Esophagus squamous epithelium (tissue), 4 donors: ENCODE measurements around the gene EXOC3L4.

Source experiments
- CTCF ChIP-seq, 6 experiments: fragments of 450-650 bp in 4 of 6; fragments of 200-600 bp in 2 of 6; sonication (generic) in 2 of 6; IDR thresholded peaks; one replicate each; pipeline ENCODE4 v1.5.1; 2016 to 2019; ENCODE audit warnings: antibody characterized with exemption in 6 of 6, mild to moderate bottlenecking in 4 of 6, moderate library complexity in 4 of 6
- POLR2A ChIP-seq, 4 donors: fragments of 450-650 bp; IDR thresholded peaks; one replicate each; pipeline ENCODE4 v1.6.1; 2017; ENCODE audit warnings: antibody characterized with exemption in 4 of 4, mild to moderate bottlenecking in 4 of 4, moderate library complexity in 3 of 4

GRCh38 chr14:103085106-103086091, 9.1 kb upstream of the EXOC3L4 start:
- TF ChIP-seq POLR2A (IDR thresholded peaks at IDR 0.05) (no peak), CTCF (IDR thresholded peaks at IDR 0.05) (no peak)
